HL-60 (cell line): Measurements from ENCODE around the gene LRRC7.

Experiments used
- DNase-seq, 2 experiments: peaks; one replicate each; pipeline ENCODE4 v3.0.0-alpha.2; 2010 to 2020; ENCODE audit warnings: low read depth in 1 of 2, low spot score in 1 of 2
- H3K27ac ChIP-seq: fragments of 250-450 bp; sonication (Bioruptor Pico); replicated peaks from 2 replicates; pipeline ENCODE4 v1.5.1; 2020; ENCODE audit warnings: mild to moderate bottlenecking, moderate library complexity
- H3K27me3 ChIP-seq: fragments of 250-450 bp; sonication (Bioruptor Pico); 2 replicates; pipeline ENCODE4 v1.5.1; 2021; ENCODE audit warnings: mild to moderate bottlenecking, moderate library complexity; ENCODE audit not compliant: insufficient read depth, poor library complexity, severe bottlenecking
- H3K4me3 ChIP-seq: replicated peaks from 2 replicates; pipeline ENCODE4 v1.5.1; 2011; ENCODE audit warnings: mild to moderate bottlenecking, control low read depth, low read length; ENCODE audit not compliant: insufficient read depth
- GABPA ChIP-seq: IDR thresholded peaks from 2 replicates; pipeline ENCODE4 v1.6.1; 2012; ENCODE audit warnings: low read depth
- POLR2AphosphoS5 ChIP-seq: IDR thresholded peaks from 2 replicates; pipeline ENCODE4 v1.6.1; 2012; ENCODE audit warnings: low read depth
- SPI1 ChIP-seq: IDR thresholded peaks from 2 replicates; pipeline ENCODE4 v1.6.1; 2012; ENCODE audit warnings: low read depth, mild to moderate bottlenecking, borderline replicate concordance
- TF ChIP-seq, protein P1 (sequence below): IDR thresholded peaks from one replicate; pipeline ENCODE4 v1.5.1; 2011; ENCODE audit warnings: low read length, control low read depth, inconsistent platforms; ENCODE audit not compliant: insufficient read depth
- TF ChIP-seq, protein P2 (sequence below): IDR thresholded peaks from 2 replicates; pipeline ENCODE4 v1.6.1; 2012; ENCODE audit warnings: low read depth; ENCODE audit not compliant: insufficient replicate concordance

LRRC7 gene

DNA sequence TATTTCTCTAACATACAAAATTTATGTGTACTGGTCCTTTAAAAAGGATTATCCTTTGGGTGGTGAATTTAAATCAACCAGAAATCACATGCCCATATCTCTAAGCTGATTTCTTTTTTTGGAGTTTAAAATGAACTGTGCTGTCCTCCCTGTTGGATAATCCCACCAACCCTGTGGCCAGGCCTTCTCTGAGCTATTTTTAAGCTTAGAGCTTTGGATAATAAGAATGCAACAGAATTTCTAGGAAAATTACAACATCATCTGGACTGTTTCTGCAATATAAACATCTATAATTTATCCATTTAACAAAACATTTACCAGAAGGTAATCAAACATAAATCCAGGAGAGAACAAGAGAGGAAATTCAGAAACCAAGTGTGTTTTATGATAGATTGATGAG, 549.3 kb downstream of the LRRC7 start:
- no peak for DNase-seq
- Histone ChIP-seq H3K4me3 (no peak overlapping the region), H3K27ac (no peak overlapping the region), H3K27me3 (peaks cover 3% of the 10 kb centered on the region)
- no peak for TF ChIP-seq SPI1
- TF ChIP-seq POLR2AphosphoS5, result no peak
- no peak for TF ChIP-seq GABPA
- TF ChIP-seq, protein P1, sequence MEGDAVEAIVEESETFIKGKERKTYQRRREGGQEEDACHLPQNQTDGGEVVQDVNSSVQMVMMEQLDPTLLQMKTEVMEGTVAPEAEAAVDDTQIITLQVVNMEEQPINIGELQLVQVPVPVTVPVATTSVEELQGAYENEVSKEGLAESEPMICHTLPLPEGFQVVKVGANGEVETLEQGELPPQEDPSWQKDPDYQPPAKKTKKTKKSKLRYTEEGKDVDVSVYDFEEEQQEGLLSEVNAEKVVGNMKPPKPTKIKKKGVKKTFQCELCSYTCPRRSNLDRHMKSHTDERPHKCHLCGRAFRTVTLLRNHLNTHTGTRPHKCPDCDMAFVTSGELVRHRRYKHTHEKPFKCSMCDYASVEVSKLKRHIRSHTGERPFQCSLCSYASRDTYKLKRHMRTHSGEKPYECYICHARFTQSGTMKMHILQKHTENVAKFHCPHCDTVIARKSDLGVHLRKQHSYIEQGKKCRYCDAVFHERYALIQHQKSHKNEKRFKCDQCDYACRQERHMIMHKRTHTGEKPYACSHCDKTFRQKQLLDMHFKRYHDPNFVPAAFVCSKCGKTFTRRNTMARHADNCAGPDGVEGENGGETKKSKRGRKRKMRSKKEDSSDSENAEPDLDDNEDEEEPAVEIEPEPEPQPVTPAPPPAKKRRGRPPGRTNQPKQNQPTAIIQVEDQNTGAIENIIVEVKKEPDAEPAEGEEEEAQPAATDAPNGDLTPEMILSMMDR, result no peak
- TF ChIP-seq, protein P2, sequence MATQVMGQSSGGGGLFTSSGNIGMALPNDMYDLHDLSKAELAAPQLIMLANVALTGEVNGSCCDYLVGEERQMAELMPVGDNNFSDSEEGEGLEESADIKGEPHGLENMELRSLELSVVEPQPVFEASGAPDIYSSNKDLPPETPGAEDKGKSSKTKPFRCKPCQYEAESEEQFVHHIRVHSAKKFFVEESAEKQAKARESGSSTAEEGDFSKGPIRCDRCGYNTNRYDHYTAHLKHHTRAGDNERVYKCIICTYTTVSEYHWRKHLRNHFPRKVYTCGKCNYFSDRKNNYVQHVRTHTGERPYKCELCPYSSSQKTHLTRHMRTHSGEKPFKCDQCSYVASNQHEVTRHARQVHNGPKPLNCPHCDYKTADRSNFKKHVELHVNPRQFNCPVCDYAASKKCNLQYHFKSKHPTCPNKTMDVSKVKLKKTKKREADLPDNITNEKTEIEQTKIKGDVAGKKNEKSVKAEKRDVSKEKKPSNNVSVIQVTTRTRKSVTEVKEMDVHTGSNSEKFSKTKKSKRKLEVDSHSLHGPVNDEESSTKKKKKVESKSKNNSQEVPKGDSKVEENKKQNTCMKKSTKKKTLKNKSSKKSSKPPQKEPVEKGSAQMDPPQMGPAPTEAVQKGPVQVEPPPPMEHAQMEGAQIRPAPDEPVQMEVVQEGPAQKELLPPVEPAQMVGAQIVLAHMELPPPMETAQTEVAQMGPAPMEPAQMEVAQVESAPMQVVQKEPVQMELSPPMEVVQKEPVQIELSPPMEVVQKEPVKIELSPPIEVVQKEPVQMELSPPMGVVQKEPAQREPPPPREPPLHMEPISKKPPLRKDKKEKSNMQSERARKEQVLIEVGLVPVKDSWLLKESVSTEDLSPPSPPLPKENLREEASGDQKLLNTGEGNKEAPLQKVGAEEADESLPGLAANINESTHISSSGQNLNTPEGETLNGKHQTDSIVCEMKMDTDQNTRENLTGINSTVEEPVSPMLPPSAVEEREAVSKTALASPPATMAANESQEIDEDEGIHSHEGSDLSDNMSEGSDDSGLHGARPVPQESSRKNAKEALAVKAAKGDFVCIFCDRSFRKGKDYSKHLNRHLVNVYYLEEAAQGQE, result no peak

DNA sequence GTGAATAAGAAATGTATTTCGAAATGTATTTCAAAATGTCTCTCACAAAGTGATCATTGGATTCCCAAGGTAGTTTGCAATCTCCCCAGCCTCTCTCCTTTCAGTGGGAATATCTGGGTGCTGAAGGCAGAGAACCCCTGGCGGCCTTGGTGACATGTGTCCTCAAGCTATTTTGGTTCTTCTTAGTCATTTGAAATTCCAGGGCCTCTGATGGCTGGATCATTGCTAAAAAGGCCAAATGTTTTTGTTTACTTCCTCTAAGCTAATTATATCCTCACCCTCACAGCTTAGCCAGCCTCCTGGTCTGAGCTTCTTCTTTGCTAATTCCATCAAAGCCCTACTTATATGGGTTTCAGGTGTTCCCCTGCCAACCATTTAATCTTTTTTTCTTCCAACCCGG, 566.4 kb downstream of the LRRC7 start:
- H3K4me3 ChIP-seq, result no peak overlapping the region
- no peaks in the 10 kb centered on the region for H3K27me3 ChIP-seq
- TF ChIP-seq SPI1 (no peak), GABPA (no peak), POLR2AphosphoS5 (no peak)
- TF ChIP-seq, protein P1, result no peak
- TF ChIP-seq, protein P2, result no peak
- H3K27ac ChIP-seq, result no peak overlapping the region
- DNase-seq, result no peak

DNA sequence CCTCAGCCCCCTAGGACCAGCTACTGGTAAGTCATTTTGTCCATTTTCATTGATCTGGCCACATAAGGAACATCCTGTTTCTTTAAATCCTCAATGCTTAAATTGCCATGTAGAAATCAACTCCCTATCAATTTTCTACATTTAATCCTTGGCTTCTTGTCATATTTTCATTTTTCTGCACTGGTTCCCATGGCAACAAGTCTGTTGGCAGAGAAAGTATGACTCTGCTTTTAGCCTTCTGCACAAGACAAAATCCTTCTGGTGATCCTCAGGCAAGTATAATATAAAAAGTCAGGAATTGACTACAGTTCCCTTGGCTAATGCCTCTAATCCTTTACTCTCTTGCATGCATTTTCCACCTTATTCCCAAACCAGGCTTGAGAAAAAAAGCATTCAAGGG, 572.6 kb downstream of the LRRC7 start:
- Histone ChIP-seq H3K27ac (no peak overlapping the region), H3K4me3 (no peak overlapping the region), H3K27me3 (no peaks in the 10 kb centered on the region)
- TF ChIP-seq, protein P2, result no peak
- TF ChIP-seq SPI1 (no peak), GABPA (no peak), POLR2AphosphoS5 (no peak)
- TF ChIP-seq, protein P1, result no peak
- DNase-seq, result no peak
